Sigmoid colon (tissue), 7 donors: Measurements from ENCODE around the gene NSMF. TPM values are rescaled to one million over a fixed set of nuclear protein-coding genes. Genes with fewer than 3 reads are reported as not detected.

Experiments
- DNase-seq: peaks from one replicate; pipeline ENCODE4 v3.0.0-alpha.2; 2019
- H3K27ac ChIP-seq, 4 donors: fragments of 200-600 bp; sonication (generic); one replicate each; pipeline ENCODE4 v1.5.1; 2016 to 2019; ENCODE audit warnings: mild to moderate bottlenecking in 1 of 4
- H3K27me3 ChIP-seq, 3 donors: fragments of 200-600 bp; sonication (generic); one replicate each; pipeline ENCODE4 v1.5.1; 2019; ENCODE audit warnings: mild to moderate bottlenecking in 1 of 3
- H3K36me3 ChIP-seq, 4 donors: fragments of 200-600 bp; sonication (generic); one replicate each; pipeline ENCODE4 v1.5.1; 2016 to 2019
- H3K4me1 ChIP-seq, 4 donors: fragments of 200-600 bp; sonication (generic); one replicate each; pipeline ENCODE4 v1.5.1; 2017 to 2019
- H3K4me3 ChIP-seq, 4 donors: fragments of 200-600 bp; sonication (generic); one replicate each; pipeline ENCODE4 v1.5.1; 2017 to 2019; ENCODE audit warnings: mild to moderate bottlenecking in 2 of 4, moderate library complexity in 1 of 4
- H3K9me3 ChIP-seq, 4 donors: fragments of 200-600 bp in 3 of 4; sonication (generic) in 3 of 4; one replicate each; pipeline versions ENCODE4 v1.5.1 to v1.6.1; 2013 to 2019
- EP300 ChIP-seq, 4 donors: sonication (generic); formaldehyde crosslinking; IDR thresholded peaks; one replicate each; pipeline ENCODE4 v1.6.1; 2017; ENCODE audit warnings: antibody characterized with exemption in 4 of 4
- POLR2A ChIP-seq, 2 donors: fragments of 450-650 bp; IDR thresholded peaks; one replicate each; pipeline ENCODE4 v1.6.1; 2016; ENCODE audit warnings: antibody characterized with exemption in 2 of 2, mild to moderate bottlenecking in 2 of 2, moderate library complexity in 2 of 2
- POLR2AphosphoS5 ChIP-seq, 4 donors: sonication (generic); formaldehyde crosslinking; IDR thresholded peaks; one replicate each; pipeline ENCODE4 v1.6.1; 2017; ENCODE audit warnings: antibody characterized with exemption in 4 of 4
- WGBS, 2 donors: extraction: QIAGEN DNeasy Blood & Tissue Kit; methylation state at CpG; one replicate each; pipeline ENCODE4 v1.1.7; 2013; 5-methylcytosine and 5-hydroxymethylcytosine counted together
- intact Hi-C: fragments of 100-400 bp; cut with DNase I; formaldehyde crosslinking; loops from one replicate; pipeline ENCODE4 v1.15.1; 2023
- polyA plus RNA-seq, 3 donors: library from polyadenylated mRNA; stranded (reverse); fragments of 200-250 nt; gene quantifications; one replicate each; pipeline ENCODE4 v1.2.3, GENCODE V29; 2013
- total RNA-seq, 4 donors: library from RNA; depleted of rRNA; stranded (reverse); fragments of >200 nt; gene quantifications; one replicate each; pipeline ENCODE4 v1.1.0, GENCODE V29; 2016
- TF ChIP-seq, protein P1 (sequence below), 4 experiments: fragments of 450-650 bp in 3 of 4; fragments of 200-600 bp in 1 of 4; IDR thresholded peaks; one replicate each; pipeline ENCODE4 v1.5.1; 2016 to 2019; ENCODE audit warnings: antibody characterized with exemption in 4 of 4, mild to moderate bottlenecking in 3 of 4, moderate library complexity in 2 of 4
- donor health status: healthy with polysubstance abuse.
- donor health status: Bipolar disorder and iron deficiency.
- donor health status: healthy.

NSMF gene
- total and polyA plus RNA-seq, 7 donors, result 21.8 to 50.4 (median 31.2) TPM

DNA sequence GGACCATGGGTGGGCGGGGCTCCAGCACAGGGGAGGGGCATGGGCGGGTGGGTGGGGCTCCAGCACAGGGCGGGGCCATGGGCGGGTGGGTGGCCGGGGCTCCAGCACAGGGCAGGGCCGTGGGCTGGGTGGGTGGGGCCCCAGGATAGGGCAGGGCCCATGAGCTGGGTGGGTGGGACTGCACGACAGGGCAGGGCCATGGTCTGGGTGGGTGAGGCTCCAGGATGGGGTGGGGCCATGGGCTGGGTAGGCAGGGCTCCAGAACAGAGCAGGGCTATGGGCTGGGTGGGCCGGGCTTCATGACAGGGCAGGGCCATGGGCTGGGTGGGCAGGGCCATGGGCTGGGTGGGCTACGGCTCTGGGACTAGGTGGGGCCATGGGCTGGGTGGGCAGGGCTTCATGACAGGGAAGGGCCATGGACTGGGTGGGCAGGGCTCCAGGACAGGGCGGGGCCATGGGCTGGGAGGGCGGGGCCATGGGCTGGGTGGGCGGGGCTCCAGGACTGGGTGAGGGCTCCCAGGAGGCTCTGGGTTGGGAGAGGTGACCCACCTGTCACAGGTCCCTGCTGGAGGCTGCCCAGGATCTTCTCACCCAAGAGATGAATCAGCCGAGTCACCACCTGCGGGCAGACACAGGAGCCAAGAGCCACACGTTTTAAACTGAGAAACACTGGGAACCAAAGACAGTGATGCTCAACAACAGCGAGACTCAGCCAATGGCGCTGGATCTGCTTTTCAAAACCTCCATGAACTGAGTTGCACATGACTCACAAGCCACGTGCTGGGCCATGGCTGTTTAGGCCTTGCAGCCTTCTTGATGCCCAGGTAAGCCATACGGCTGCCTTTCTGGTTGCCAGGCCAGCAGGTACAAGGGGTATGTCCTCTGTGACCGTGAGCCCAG is 33.6 kb upstream of the NSMF start:
- Histone ChIP-seq H3K9me3 (no peaks in the 10 kb centered on the region), H3K4me1 (no peaks in the 10 kb centered on the region), H3K36me3 (peaks cover 0 to 16% (median 0%) of the 10 kb centered on the region in 4 donors), H3K27me3 (no peaks in the 10 kb centered on the region), H3K27ac (no peak overlapping the region), H3K4me3 (no peak overlapping the region)
- WGBS, 2 donors, result 63 to 84% methylated on average over 20 of the region's 20 CpGs
- intact Hi-C loops, result no loop called here
- no peak for DNase-seq
- TF ChIP-seq, protein P1, sequence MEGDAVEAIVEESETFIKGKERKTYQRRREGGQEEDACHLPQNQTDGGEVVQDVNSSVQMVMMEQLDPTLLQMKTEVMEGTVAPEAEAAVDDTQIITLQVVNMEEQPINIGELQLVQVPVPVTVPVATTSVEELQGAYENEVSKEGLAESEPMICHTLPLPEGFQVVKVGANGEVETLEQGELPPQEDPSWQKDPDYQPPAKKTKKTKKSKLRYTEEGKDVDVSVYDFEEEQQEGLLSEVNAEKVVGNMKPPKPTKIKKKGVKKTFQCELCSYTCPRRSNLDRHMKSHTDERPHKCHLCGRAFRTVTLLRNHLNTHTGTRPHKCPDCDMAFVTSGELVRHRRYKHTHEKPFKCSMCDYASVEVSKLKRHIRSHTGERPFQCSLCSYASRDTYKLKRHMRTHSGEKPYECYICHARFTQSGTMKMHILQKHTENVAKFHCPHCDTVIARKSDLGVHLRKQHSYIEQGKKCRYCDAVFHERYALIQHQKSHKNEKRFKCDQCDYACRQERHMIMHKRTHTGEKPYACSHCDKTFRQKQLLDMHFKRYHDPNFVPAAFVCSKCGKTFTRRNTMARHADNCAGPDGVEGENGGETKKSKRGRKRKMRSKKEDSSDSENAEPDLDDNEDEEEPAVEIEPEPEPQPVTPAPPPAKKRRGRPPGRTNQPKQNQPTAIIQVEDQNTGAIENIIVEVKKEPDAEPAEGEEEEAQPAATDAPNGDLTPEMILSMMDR (IDR thresholded peaks at IDR 0.05), result no peak
- no peak for TF ChIP-seq EP300 (IDR thresholded peaks at IDR 0.05)
- TF ChIP-seq POLR2AphosphoS5 (IDR thresholded peaks at IDR 0.05), result no peak
- TF ChIP-seq POLR2A (IDR thresholded peaks at IDR 0.05), result no peak

DNA sequence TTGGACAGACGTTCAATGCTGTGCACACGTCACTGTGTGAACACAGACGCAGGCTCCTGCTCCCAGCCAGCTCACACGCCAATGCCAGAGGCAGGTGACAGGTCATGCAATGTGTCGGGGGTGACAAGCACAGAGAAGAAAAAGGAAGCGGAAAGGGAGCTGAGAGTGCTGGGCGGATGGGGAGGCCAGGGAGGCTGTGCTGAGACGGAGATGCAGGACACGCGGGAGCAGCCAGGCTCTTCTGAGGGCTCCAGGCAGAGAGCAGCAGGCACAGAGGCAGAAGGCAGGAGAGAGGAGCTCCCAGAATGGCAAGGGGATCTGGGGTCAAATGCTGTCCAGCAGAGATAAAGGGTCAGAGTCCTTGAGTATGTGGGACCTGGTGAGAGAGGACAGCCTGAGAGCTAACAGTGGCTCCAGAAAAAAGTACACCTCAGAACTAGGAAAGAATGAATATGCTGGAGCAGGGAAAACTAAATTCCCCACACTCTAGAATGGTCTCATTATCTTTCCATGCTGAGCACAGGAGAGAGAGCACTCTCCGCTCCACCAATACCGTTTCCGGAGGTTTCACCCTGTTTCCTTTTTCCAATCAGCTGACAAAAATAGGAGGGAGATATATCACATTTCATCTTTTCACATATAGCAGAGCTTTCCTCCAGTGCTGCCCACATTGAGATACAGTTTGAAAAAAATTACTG is 32.8 kb upstream of the NSMF start:
- H3K36me3 ChIP-seq, result peaks cover 0 to 7% (median 0%) of the 10 kb centered on the region in 4 donors
- H3K4me1 ChIP-seq, result no peaks in the 10 kb centered on the region
- no peak overlapping the region for H3K27ac ChIP-seq
- H3K9me3 ChIP-seq, result no peaks in the 10 kb centered on the region
- WGBS, 2 donors, result 94 to 95% methylated on average over 13 of the region's 13 CpGs
- H3K27me3 ChIP-seq, result no peaks in the 10 kb centered on the region
- TF ChIP-seq POLR2A (IDR thresholded peaks at IDR 0.05) (no peak), POLR2AphosphoS5 (IDR thresholded peaks at IDR 0.05) (no peak), EP300 (IDR thresholded peaks at IDR 0.05) (no peak)
- TF ChIP-seq, protein P1 (IDR thresholded peaks at IDR 0.05), result no peak
- intact Hi-C loops, result no loop called here
- H3K4me3 ChIP-seq, result no peak overlapping the region
- DNase-seq, result no peak

DNA sequence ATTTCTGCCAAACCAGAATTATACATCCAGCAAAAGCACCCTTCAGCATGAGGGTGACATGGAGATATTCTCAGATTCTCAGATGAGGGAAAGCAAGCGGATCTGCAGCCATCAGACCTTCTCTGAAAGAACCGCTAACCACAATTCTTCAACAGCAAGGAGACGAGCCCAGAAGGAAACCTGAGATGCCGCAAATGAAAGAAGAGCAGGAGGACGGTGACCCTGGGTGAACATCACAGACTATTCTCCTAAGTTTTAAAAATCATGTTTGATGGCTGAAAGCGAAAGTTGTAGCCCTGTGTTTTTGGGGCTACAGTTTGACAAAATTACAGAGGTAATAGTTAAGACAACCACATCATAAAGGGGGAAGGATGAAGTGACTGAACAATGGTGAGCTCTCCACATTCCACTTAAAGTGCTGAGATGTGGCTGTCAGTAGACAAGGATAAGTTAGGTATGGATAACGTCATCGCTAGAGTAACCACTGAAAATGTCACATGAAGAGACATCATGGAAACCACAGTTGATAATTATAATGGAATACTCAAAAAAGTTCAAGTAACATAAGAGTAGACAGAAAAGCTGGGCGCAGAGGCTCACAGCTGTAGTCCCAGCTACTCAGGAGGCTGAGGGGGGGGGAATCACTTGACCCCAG is 31.5 kb upstream of the NSMF start:
- 89 to 94% methylated on average over 9 of the region's 9 CpGs for WGBS, 2 donors
- H3K27ac ChIP-seq, result no peak overlapping the region
- no peaks in the 10 kb centered on the region for H3K4me1 ChIP-seq
- intact Hi-C loops, result no loop called here
- no peaks in the 10 kb centered on the region for H3K27me3 ChIP-seq
- DNase-seq, result no peak
- peaks cover 0 to 5% (median 0%) of the 10 kb centered on the region in 4 donors for H3K36me3 ChIP-seq
- no peaks in the 10 kb centered on the region for H3K9me3 ChIP-seq
- TF ChIP-seq POLR2A (IDR thresholded peaks at IDR 0.05) (no peak), EP300 (IDR thresholded peaks at IDR 0.05) (no peak), POLR2AphosphoS5 (IDR thresholded peaks at IDR 0.05) (no peak)
- TF ChIP-seq, protein P1 (IDR thresholded peaks at IDR 0.05), result no peak
- H3K4me3 ChIP-seq, result no peak overlapping the region

DNA sequence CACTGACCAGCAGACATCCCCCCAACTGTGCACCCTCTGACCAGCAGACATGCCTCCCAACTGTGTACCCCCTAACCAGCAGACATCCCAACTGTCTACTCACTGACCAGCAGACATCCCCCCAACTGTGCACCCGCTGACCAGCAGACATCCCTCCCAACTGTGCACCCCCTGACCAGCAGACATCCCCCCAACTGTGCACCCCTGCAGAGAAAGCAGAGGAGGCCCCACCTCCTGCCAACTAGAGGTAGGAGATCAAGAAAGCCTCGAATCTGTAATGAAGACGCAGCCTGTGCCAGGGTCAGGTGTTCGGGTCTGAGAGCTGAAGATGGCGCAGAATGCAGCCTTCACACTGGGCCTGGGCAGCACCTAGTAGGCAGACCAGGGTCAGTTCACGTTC is 29.8 kb upstream of the NSMF start:
- intact Hi-C loops, result no loop called here
- peaks cover 0 to 5% (median 0%) of the 10 kb centered on the region in 4 donors for H3K36me3 ChIP-seq
- H3K9me3 ChIP-seq, result no peaks in the 10 kb centered on the region
- WGBS, 2 donors, result 93% methylated on average over 6 of the region's 6 CpGs
- TF ChIP-seq POLR2A (IDR thresholded peaks at IDR 0.05) (no peak), POLR2AphosphoS5 (IDR thresholded peaks at IDR 0.05) (no peak), EP300 (IDR thresholded peaks at IDR 0.05) (no peak)
- TF ChIP-seq, protein P1 (IDR thresholded peaks at IDR 0.05), result no peak
- no peaks in the 10 kb centered on the region for H3K27me3 ChIP-seq
- H3K4me1 ChIP-seq, result no peaks in the 10 kb centered on the region
- H3K27ac ChIP-seq, result no peak overlapping the region
- H3K4me3 ChIP-seq, result no peak overlapping the region
- no peak for DNase-seq
